Peyer's patch (tissue), 4 donors: ENCODE results near the gene CCDC188. TPM values are rescaled to one million over a fixed set of nuclear protein-coding genes. Genes with fewer than 3 reads are reported as not detected.

ENCODE experiments used
- DNase-seq, 3 donors: peaks; one replicate each; pipeline ENCODE4 v3.0.0-alpha.2; 2017 to 2019
- H3K27ac ChIP-seq, 4 donors: fragments of 200-600 bp; sonication (generic); one replicate each; pipeline ENCODE4 v1.5.1; 2016 to 2019
- H3K27me3 ChIP-seq, 2 donors: fragments of 200-600 bp; sonication (generic); one replicate each; pipeline ENCODE4 v1.5.1; 2019
- H3K36me3 ChIP-seq, 3 donors: fragments of 200-600 bp; sonication (generic); one replicate each; pipeline ENCODE4 v1.5.1; 2016 to 2019
- H3K4me1 ChIP-seq, 4 donors: fragments of 200-600 bp; sonication (generic); one replicate each; pipeline ENCODE4 v1.5.1; 2016 to 2019
- H3K4me3 ChIP-seq, 4 donors: fragments of 200-600 bp; sonication (generic); 1 replicate in 3 of 4; 2 replicates in 1 of 4; pipeline ENCODE4 v1.5.1; 2016 to 2019; ENCODE audit warnings: mild to moderate bottlenecking in 1 of 4
- H3K9me3 ChIP-seq, 4 donors: fragments of 200-600 bp; sonication (generic); one replicate each; pipeline ENCODE4 v1.5.1; 2016 to 2019; ENCODE audit warnings: mild to moderate bottlenecking in 1 of 4
- POLR2A ChIP-seq, 2 donors: fragments of 450-650 bp; IDR thresholded peaks; one replicate each; pipeline ENCODE4 v1.5.1; 2017; ENCODE audit warnings: antibody characterized with exemption in 2 of 2, mild to moderate bottlenecking in 2 of 2, moderate library complexity in 2 of 2
- total RNA-seq, 4 donors: library from RNA; depleted of rRNA; stranded (reverse); fragments of >200 nt; gene quantifications; one replicate each; pipeline ENCODE4 v1.1.0, GENCODE V29; 2016
- TF ChIP-seq, protein P1 (sequence below), 6 experiments: fragments of 450-650 bp in 4 of 6; fragments of 200-600 bp in 2 of 6; sonication (generic) in 1 of 6; IDR thresholded peaks; one replicate each; pipeline ENCODE4 v1.5.1; 2017 to 2019; ENCODE audit warnings: antibody characterized with exemption in 6 of 6, mild to moderate bottlenecking in 3 of 6, moderate library complexity in 1 of 6

The CCDC188 gene
- total RNA-seq, 4 donors from 2014 or later = 6.6 TPM; not detected in 3

DNA sequence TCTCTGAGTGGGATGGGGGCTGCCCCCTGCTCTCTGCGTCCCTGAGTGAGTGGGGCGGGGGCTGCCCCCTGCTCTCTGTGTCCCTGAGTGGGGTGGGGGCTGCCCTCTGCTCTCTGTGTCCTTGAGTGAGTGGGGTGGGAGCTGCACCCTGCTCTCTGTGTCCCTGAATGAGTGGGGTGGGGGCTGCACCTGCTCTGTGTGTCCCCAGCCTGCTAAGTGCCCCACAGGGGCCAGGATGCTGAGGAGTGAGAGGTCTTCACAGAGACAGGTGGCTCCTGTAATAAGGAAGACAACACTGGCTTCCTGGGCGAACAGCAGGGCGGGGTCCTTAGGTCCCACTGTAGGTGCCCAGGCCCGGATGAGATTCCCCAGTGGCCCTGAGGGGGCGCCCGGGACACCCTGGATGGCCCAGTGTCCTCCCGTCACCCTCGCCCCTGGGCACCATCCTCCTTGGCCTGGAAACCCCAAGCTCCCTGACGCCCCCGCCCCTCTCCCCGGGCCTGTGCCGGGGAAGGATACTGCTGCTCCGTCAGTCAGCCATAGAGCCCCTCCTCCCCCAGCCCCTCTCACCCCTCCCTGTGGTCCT is 3.8 kb upstream of the CCDC188 start:
- no peaks in the 10 kb centered on the region for H3K27me3 ChIP-seq
- H3K27ac ChIP-seq = no peak overlapping the region
- no peaks in the 10 kb centered on the region for H3K4me1 ChIP-seq
- no peak overlapping the region for H3K4me3 ChIP-seq
- H3K9me3 ChIP-seq = no peaks in the 10 kb centered on the region
- DNase-seq = no peak
- no peaks in the 10 kb centered on the region for H3K36me3 ChIP-seq
- no peak for TF ChIP-seq POLR2A (IDR thresholded peaks at IDR 0.05)
- TF ChIP-seq, protein P1, sequence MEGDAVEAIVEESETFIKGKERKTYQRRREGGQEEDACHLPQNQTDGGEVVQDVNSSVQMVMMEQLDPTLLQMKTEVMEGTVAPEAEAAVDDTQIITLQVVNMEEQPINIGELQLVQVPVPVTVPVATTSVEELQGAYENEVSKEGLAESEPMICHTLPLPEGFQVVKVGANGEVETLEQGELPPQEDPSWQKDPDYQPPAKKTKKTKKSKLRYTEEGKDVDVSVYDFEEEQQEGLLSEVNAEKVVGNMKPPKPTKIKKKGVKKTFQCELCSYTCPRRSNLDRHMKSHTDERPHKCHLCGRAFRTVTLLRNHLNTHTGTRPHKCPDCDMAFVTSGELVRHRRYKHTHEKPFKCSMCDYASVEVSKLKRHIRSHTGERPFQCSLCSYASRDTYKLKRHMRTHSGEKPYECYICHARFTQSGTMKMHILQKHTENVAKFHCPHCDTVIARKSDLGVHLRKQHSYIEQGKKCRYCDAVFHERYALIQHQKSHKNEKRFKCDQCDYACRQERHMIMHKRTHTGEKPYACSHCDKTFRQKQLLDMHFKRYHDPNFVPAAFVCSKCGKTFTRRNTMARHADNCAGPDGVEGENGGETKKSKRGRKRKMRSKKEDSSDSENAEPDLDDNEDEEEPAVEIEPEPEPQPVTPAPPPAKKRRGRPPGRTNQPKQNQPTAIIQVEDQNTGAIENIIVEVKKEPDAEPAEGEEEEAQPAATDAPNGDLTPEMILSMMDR (IDR thresholded peaks at IDR 0.05) = no peak

DNA sequence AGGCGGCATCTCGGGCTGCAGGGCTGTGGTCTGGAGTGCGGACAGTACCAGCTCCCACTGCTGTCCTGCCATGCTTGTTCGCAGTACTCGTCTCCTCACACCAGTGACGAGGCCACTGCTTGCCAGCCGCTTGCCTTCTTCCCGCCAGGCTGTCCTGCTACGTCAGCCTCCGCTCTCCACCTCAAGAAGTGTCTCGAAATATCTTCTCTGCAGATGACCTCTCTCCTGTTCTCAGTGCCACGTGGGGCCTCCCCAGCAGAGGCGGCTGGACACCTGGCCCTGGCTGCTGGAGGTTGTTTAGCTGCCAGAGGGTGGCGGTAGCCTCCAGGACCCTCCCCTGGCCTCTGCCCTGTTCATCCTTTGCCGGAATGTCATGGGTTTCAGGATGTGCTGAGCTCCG is 3.1 kb upstream of the CCDC188 start:
- no peaks in the 10 kb centered on the region for H3K4me1 ChIP-seq
- no peak overlapping the region for H3K4me3 ChIP-seq
- no peaks in the 10 kb centered on the region for H3K9me3 ChIP-seq
- H3K36me3 ChIP-seq = no peaks in the 10 kb centered on the region
- DNase-seq = no peak
- no peaks in the 10 kb centered on the region for H3K27me3 ChIP-seq
- no peak overlapping the region for H3K27ac ChIP-seq
- TF ChIP-seq, protein P1 (IDR thresholded peaks at IDR 0.05) = no peak
- no peak for TF ChIP-seq POLR2A (IDR thresholded peaks at IDR 0.05)

DNA sequence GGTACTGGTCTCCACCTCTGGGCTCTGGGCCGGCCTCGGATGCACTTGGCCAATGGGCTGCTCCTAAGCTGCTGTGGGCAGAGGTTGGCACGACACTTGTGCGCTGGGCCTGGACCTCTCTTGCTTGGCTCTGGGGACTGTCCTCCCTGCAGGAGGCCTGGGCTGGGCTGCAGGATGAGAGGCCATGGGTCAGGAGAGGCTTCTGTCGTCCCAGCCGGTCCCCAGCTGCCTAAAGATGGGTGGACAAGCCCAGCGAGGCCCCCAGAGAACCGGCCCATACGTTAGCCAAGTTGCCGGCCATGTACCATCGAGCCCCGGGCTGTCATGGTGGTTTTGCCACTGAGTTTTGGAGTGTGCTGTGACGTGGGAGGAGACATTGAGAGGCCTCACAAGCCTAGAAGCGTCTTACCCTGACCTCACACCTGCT is 1.6 kb upstream of the CCDC188 start:
- H3K36me3 ChIP-seq = no peaks in the 10 kb centered on the region
- no peak for DNase-seq
- H3K27ac ChIP-seq = no peak overlapping the region
- H3K9me3 ChIP-seq = no peaks in the 10 kb centered on the region
- no peaks in the 10 kb centered on the region for H3K27me3 ChIP-seq
- TF ChIP-seq, protein P1 (IDR thresholded peaks at IDR 0.05) = no peak
- TF ChIP-seq POLR2A (IDR thresholded peaks at IDR 0.05) = no peak
- no peaks in the 10 kb centered on the region for H3K4me1 ChIP-seq
- H3K4me3 ChIP-seq = no peak overlapping the region

DNA sequence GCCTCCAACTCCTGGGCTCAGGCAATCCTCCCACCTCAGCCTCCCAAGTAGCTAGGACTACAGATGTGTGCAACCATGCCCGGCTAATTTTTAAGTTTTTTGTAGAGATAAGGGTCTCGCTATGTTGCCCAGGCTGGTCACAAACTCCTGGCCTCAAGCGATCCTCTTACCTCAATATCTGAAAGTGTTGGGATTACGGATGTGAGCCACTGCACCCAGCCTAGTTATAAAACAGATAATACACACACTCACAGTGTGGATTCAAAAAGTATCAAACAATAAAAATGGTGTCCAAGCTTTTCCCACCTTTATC is 377 bp upstream of the CCDC188 start:
- no peaks in the 10 kb centered on the region for H3K27me3 ChIP-seq
- no peaks in the 10 kb centered on the region for H3K36me3 ChIP-seq
- TF ChIP-seq, protein P1 (IDR thresholded peaks at IDR 0.05) = no peak
- no peak for TF ChIP-seq POLR2A (IDR thresholded peaks at IDR 0.05)
- H3K4me1 ChIP-seq = no peaks in the 10 kb centered on the region
- no peak for DNase-seq
- no peak overlapping the region for H3K27ac ChIP-seq
- no peak overlapping the region for H3K4me3 ChIP-seq
- no peaks in the 10 kb centered on the region for H3K9me3 ChIP-seq

DNA sequence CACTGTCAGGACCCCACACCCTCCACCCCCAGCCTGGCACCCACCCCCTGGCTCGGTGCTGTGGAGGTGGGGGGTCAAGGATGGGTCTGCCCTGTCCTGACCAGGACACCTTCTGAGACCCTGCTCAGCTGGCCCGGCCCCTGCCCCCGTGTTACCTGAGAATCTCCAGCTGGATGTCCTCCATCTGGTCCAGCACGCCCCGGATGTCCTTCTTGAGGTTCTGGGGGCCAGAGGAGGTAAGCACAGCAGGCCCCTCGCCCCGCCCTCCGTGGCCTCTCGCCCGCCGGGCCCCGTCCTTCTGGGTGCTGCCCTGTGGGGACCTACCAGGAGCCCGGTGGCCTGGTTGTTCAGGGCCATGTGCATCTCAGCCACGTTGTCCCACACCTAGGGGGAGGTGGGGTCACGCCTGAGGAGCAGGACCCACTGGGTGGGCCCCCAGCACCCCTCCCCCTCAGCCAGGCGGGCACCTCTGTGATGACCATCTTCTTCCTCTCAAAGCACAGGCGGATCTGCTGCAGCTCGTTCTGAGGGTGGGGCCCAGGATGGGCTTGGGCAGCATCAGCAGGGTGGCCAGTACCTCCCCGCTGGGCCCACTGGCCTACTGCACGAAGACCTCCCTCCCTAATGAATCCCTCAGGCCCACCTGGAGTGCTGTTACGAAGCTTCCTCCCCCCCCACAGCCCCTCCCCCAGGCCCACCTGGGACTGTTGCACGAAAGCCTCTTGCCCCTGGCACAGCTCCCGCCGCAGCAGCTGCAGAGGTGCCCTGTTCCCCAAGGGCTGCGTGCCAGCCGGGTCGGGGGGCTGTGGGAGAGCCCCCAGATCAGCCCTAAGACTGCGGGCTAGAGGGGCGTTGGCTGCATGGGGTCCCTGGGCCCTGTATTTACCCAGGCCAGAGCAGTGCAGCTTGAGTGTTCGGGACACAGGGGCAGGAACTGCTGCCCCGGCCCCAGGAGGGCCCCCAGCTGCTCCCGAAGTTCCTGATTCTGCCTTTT is 1.3 kb downstream of the CCDC188 start:
- no peaks in the 10 kb centered on the region for H3K36me3 ChIP-seq

More for the DNA sequence above, 1.3 kb downstream of the CCDC188 start:
- H3K27ac ChIP-seq = no peak overlapping the region
- H3K9me3 ChIP-seq = no peaks in the 10 kb centered on the region
- H3K4me3 ChIP-seq = no peak overlapping the region
- H3K27me3 ChIP-seq = no peaks in the 10 kb centered on the region
- DNase-seq = no peak
- no peak for TF ChIP-seq POLR2A (IDR thresholded peaks at IDR 0.05)
- TF ChIP-seq, protein P1 (IDR thresholded peaks at IDR 0.05) = no peak
- no peaks in the 10 kb centered on the region for H3K4me1 ChIP-seq
